Endothelial cell of umbilical vein (primary cell): ENCODE measurements around the gene ONECUT2. TPM values are rescaled to one million over a fixed set of nuclear protein-coding genes. Genes with fewer than 3 reads are reported as not detected.

Experiments used
- BruUV-seq: library from RNA; stranded (reverse); fragments of 400-500 nt; replicated peaks from 2 replicates; lab custom pipeline; 2021; lab: Mats Ljungman, UMichigan
- CTCF ChIA-PET: fragments of 300-600, 350-600 bp; sonication (Branson Sonifier 250); formaldehyde crosslinking; loops from one replicate; lab custom pipeline; 2021; ENCODE audit warnings: antibody characterized with exemption, inconsistent platforms; lab: Charles Lee
- POLR2A ChIA-PET: fragments of 300-600, 350-600 bp; sonication (Branson Sonifier 250); formaldehyde crosslinking; loops from one replicate; lab custom pipeline; 2021; ENCODE audit warnings: antibody characterized with exemption, inconsistent platforms; lab: Charles Lee
- DNase-seq: peaks from one replicate; pipeline ENCODE4 v3.0.0-alpha.2; 2011; ENCODE audit warnings: low read depth, low spot score
- FAIRE-seq: peaks from 2 replicates; lab custom pipeline; 2011; peaks lifted over from hg19 to GRCh38; lab: Jason Lieb, UNC
- H2AFZ ChIP-seq: 2 replicates; pipeline ENCODE4 v1.6.0; 2012; ENCODE audit warnings: low read depth, low read length, control low read depth, inconsistent platforms
- H3K27ac ChIP-seq: 2 replicates; pipeline ENCODE4 v1.5.1; 2011; ENCODE audit warnings: low read depth, mild to moderate bottlenecking, control low read depth, low read length, moderate library complexity; ENCODE audit not compliant: insufficient read depth
- H3K27me3 ChIP-seq, 2 experiments: 2 replicates each; pipeline versions ENCODE4 v1.6.0 to v1.6.1; 2011; ENCODE audit warnings: low read length in 2 of 2, mixed read lengths in 1 of 2; ENCODE audit not compliant: control insufficient read depth in 2 of 2, insufficient read depth in 2 of 2
- H3K36me3 ChIP-seq, 2 experiments: 2 replicates in 1 of 2; 3 replicates in 1 of 2; pipeline ENCODE4 v1.5.1; 2011; ENCODE audit warnings: low read length in 2 of 2, mild to moderate bottlenecking in 1 of 2, moderate library complexity in 1 of 2; ENCODE audit not compliant: control insufficient read depth in 2 of 2, insufficient read depth in 2 of 2; ENCODE audit errors: extremely low read depth in 1 of 2
- H3K4me1 ChIP-seq: 3 replicates; pipeline ENCODE4 v1.5.1; 2011; ENCODE audit warnings: mild to moderate bottlenecking, low read length; ENCODE audit not compliant: control insufficient read depth, insufficient read depth; ENCODE audit errors: extremely low read depth
- H3K4me2 ChIP-seq: 2 replicates; pipeline ENCODE4 v1.6.1; 2011; ENCODE audit warnings: low read length, control low read depth, mixed read lengths; ENCODE audit not compliant: insufficient read depth
- H3K4me3 ChIP-seq, 3 experiments: fragments of 200-600 bp in 1 of 3; sonication (generic), shearing (Covaris generic) in 1 of 3; replicated peaks in 1 of 3; 2 replicates each; pipeline ENCODE4 v1.5.1; 2011 to 2016; ENCODE audit warnings: control low read depth in 3 of 3, low read length in 3 of 3, mild to moderate bottlenecking in 2 of 3, inconsistent platforms in 1 of 3, low read depth in 1 of 3, moderate library complexity in 1 of 3; ENCODE audit not compliant: insufficient read depth in 1 of 3
- H3K79me2 ChIP-seq: 2 replicates; pipeline ENCODE4 v1.6.0; 2012; ENCODE audit warnings: low read length, inconsistent platforms; ENCODE audit not compliant: control insufficient read depth, insufficient read depth
- H3K9ac ChIP-seq: replicated peaks from 2 replicates; pipeline ENCODE3; 2011; ENCODE audit warnings: low read length, control low read depth; ENCODE audit not compliant: insufficient read depth; ENCODE audit errors: extremely low read depth
- H3K9me1 ChIP-seq: replicated peaks from 3 replicates; pipeline ENCODE4 v1.6.0; 2011; ENCODE audit warnings: mild to moderate bottlenecking, low read length; ENCODE audit not compliant: control insufficient read depth, insufficient read depth; ENCODE audit errors: extremely low read depth
- H3K9me3 ChIP-seq: replicated peaks from 2 replicates; pipeline ENCODE4 v1.5.1; 2012; ENCODE audit warnings: low read length, inconsistent platforms; ENCODE audit not compliant: control insufficient read depth, insufficient read depth
- H4K20me1 ChIP-seq: replicated peaks from 2 replicates; pipeline ENCODE3; 2011; ENCODE audit warnings: mild to moderate bottlenecking, low read length; ENCODE audit not compliant: control insufficient read depth, insufficient read depth; ENCODE audit errors: extremely low read depth
- EZH2 ChIP-seq: IDR thresholded peaks from 2 replicates; pipeline ENCODE4 v1.6.1; 2012; ENCODE audit warnings: borderline replicate concordance, low read depth, mild to moderate bottlenecking, moderate library complexity, low read length, inconsistent platforms; ENCODE audit not compliant: severe bottlenecking
- FOS ChIP-seq: IDR thresholded peaks from 2 replicates; pipeline ENCODE4 v1.6.1; 2011; ENCODE audit warnings: mild to moderate bottlenecking, low read length, moderate library complexity, borderline replicate concordance; ENCODE audit not compliant: insufficient read depth
- GATA2 ChIP-seq: IDR thresholded peaks from 2 replicates; pipeline ENCODE4 v1.7.0; 2011; ENCODE audit warnings: low read depth, mild to moderate bottlenecking, moderate library complexity, mixed read lengths, low read length; ENCODE audit not compliant: insufficient read length, insufficient read depth
- JUN ChIP-seq: IDR thresholded peaks from 2 replicates; pipeline ENCODE4 v1.6.1; 2011; ENCODE audit warnings: borderline replicate concordance, low read depth; ENCODE audit not compliant: insufficient read length, insufficient read depth
- MAX ChIP-seq: IDR thresholded peaks from 2 replicates; pipeline ENCODE4 v1.6.1; 2011; ENCODE audit not compliant: insufficient read depth, insufficient read length
- MYC ChIP-seq: IDR thresholded peaks from one replicate; pipeline ENCODE4 v1.6.1; 2011; ENCODE audit warnings: mild to moderate bottlenecking, low read depth, low read length
- POLR2A ChIP-seq: IDR thresholded peaks from 2 replicates; pipeline ENCODE4 v1.6.1; 2012; ENCODE audit warnings: low read depth, mild to moderate bottlenecking, control low read depth, low read length
- POLR2AphosphoS5 ChIP-seq: IDR thresholded peaks from 2 replicates; pipeline ENCODE4 v1.6.1; 2012; ENCODE audit warnings: low read depth, mild to moderate bottlenecking, control low read depth, low read length, moderate library complexity; ENCODE audit not compliant: insufficient read depth
- dilution Hi-C: fragments of 300-500 bp; cut with MboI; formaldehyde crosslinking; loops from one replicate; pipeline ENCODE4 v1.15.0; 2019; ENCODE audit warnings: low sequenced_read_pairs; ENCODE audit not compliant: extremely low pct_ligation_motif_present
- intact Hi-C: fragments of 100-400 bp; cut with micrococcal nuclease; formaldehyde crosslinking; loops from one replicate; pipeline ENCODE4 v1.10.0; 2022
- polyA plus RNA-seq, 4 experiments: library from polyadenylated mRNA; depleted of rRNA in 3 of 4; stranded (reverse) in 3 of 4; unstranded in 1 of 4; fragments of >200 nt; gene quantifications; 2 replicates each; pipeline versions ENCODE4 v1.2.1 to v1.2.3, GENCODE V29; 2011 to 2012; ENCODE audit warnings: missing spikeins in 1 of 4
- total RNA-seq: library from RNA; stranded (reverse); gene quantifications from 2 replicates; pipeline ENCODE4 v1.2.3, GENCODE V29; 2021
- TF ChIP-seq, protein P1 (sequence below), 2 donors: IDR thresholded peaks; 1 replicate in 1 of 2; 2 replicates in 1 of 2; pipeline ENCODE4 v1.5.1; 2011; ENCODE audit warnings: low read length in 2 of 2, mild to moderate bottlenecking in 2 of 2, moderate library complexity in 2 of 2, control low read depth in 1 of 2, inconsistent platforms in 1 of 2, low read depth in 1 of 2; ENCODE audit not compliant: insufficient read depth in 1 of 2; ENCODE audit errors: extremely low read depth in 1 of 2

The ONECUT2 gene
- total and polyA plus RNA-seq, 2 donors (not counting 3 experiments of a cell fraction or from before 2014, with no cell fraction given), result 0.01 to 0.62 TPM

DNA sequence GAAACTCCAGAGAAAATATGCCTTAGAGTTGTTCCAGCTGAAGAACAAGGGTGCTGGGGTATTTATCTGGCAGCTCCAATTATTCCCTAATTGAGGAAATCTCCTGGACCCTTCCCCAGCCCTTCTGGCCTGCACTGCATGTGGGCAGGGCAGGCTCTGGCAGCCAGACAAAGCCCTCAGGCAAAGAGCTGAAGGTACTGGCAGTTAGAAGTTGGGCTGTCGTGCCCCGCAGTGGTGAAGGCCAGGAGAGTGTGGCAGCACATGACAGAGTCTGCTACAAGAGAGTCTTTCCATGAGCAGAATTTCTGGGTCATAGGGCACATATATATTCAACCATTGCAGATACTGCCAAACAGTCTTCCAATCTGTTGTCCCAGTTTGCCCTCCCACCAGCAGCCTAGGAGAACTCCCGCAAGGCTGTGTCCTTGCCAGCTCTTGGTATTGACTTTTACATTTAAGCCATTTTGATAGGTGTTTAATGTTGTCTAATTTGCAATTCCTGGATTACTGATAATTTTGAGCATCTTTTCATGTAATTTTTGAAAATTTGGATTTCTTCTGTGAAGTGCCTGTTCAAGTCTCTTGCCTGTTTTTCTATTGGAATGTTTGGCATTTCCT is 26.6 kb downstream of the ONECUT2 start:
- Histone ChIP-seq H3K27me3 (no peaks in the 10 kb centered on the region), H3K4me2 (no peak overlapping the region), H3K9ac (no peak overlapping the region), H3K79me2 (no peaks in the 10 kb centered on the region), H3K4me3 (no peak overlapping the region), H3K36me3 (no peaks in the 10 kb centered on the region), H2AFZ (no peak overlapping the region), H3K9me3 (no peaks in the 10 kb centered on the region), H4K20me1 (no peaks in the 10 kb centered on the region), H3K27ac (no peak overlapping the region), H3K4me1 (no peaks in the 10 kb centered on the region), H3K9me1 (no peaks in the 10 kb centered on the region)
- ChIA-PET POLR2A (no interaction called here), CTCF (no interaction called here)
- no peak for DNase-seq
- intact Hi-C loops, result no loop called here
- no TSS peak for BruUV-seq
- no peak for TF ChIP-seq POLR2A
- TF ChIP-seq, protein P1, sequence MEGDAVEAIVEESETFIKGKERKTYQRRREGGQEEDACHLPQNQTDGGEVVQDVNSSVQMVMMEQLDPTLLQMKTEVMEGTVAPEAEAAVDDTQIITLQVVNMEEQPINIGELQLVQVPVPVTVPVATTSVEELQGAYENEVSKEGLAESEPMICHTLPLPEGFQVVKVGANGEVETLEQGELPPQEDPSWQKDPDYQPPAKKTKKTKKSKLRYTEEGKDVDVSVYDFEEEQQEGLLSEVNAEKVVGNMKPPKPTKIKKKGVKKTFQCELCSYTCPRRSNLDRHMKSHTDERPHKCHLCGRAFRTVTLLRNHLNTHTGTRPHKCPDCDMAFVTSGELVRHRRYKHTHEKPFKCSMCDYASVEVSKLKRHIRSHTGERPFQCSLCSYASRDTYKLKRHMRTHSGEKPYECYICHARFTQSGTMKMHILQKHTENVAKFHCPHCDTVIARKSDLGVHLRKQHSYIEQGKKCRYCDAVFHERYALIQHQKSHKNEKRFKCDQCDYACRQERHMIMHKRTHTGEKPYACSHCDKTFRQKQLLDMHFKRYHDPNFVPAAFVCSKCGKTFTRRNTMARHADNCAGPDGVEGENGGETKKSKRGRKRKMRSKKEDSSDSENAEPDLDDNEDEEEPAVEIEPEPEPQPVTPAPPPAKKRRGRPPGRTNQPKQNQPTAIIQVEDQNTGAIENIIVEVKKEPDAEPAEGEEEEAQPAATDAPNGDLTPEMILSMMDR (IDR thresholded peaks at IDR 0.05; ENCODE audit: extremely low read depth in 1 of 2, insufficient read depth in 1 of 2, low read depth in 1 of 2, low read length in 2 of 2), result no peak
- no peak for TF ChIP-seq JUN
- TF ChIP-seq FOS, result no peak
- no peak for TF ChIP-seq MYC
- TF ChIP-seq EZH2, result no peak
- TF ChIP-seq MAX, result no peak
- TF ChIP-seq POLR2AphosphoS5, result no peak
- no peak for TF ChIP-seq GATA2
- dilution Hi-C loops, result no loop called here
- no peak for FAIRE-seq
